Chondrocyte (in vitro differentiated cells): ENCODE measurements around the gene PLEKHN1. TPM values are rescaled to one million over a fixed set of nuclear protein-coding genes. Genes with fewer than 3 reads are reported as not detected.

ENCODE experiments used
- DNase-seq: peaks from one replicate; pipeline ENCODE4 v3.0.0; 2021; ENCODE audit warnings: mixed read lengths, low spot score
- H3K27ac Mint-ChIP-seq: one replicate; pipeline ENCODE4 v1.8.0; 2021; ENCODE audit warnings: mild to moderate bottlenecking, moderate library complexity, mixed read lengths; ENCODE audit not compliant: unreplicated experiment
- H3K27me3 Mint-ChIP-seq: 2 replicates; pipeline ENCODE4 v1.8.0; 2021; ENCODE audit warnings: low read depth, mixed read lengths
- H3K36me3 Mint-ChIP-seq: 2 replicates; pipeline ENCODE4 v1.8.0; 2021; ENCODE audit warnings: low read depth, mixed read lengths
- H3K4me1 Mint-ChIP-seq: 2 replicates; pipeline ENCODE4 v1.8.0; 2021; ENCODE audit warnings: low read depth, mild to moderate bottlenecking, mixed read lengths
- H3K4me3 Mint-ChIP-seq: one replicate; pipeline ENCODE4 v1.8.0; 2021; ENCODE audit warnings: mild to moderate bottlenecking, moderate library complexity, mixed read lengths; ENCODE audit not compliant: unreplicated experiment
- H3K9me3 Mint-ChIP-seq: 2 replicates; pipeline ENCODE4 v1.8.0; 2021; ENCODE audit warnings: low read depth, mixed read lengths
- total RNA-seq: library from RNA; stranded (reverse); gene quantifications from 3 replicates; pipeline ENCODE4 v1.2.1, GENCODE V29; 2021
- TF ChIP-seq, protein P1 (sequence below): fragments of 200-600 bp; sonication (generic); IDR thresholded peaks from 2 replicates; pipeline ENCODE4 v1.5.0; 2021; ENCODE audit warnings: antibody characterized with exemption, mild to moderate bottlenecking, moderate library complexity

Gene PLEKHN1
- total RNA-seq, 1 donor from 2014 or later = 0.17 TPM

DNA sequence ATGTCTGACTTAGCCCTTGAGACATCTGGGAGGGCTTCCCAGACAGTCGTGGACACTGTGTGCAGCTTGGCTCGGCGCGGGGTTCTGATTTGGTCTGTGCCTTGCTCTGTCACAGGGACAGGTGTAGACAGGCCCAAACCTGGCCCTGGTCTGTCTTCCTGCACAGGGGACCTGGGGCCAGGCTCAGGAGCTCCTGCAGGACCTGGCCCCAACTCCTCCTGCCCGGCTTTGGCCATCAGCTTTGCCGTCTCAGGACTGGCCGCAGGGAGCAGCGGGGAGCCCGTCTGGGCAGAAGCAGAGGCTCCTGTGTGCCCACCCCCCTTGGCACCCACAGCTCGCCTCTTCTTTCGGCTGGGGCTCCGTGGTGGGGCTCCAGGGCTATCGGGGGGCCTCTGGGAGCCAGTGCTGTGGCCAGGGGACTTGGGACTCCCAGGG, 13.9 kb downstream of the PLEKHN1 start:
- Mint-ChIP-seq H3K36me3 (no peaks in the 10 kb centered on the region), H3K27ac (no peak overlapping the region), H3K4me1 (peaks cover 3% of the 10 kb centered on the region), H3K4me3 (no peak overlapping the region), H3K27me3 (peaks cover 9% of the 10 kb centered on the region), H3K9me3 (no peaks in the 10 kb centered on the region)
- TF ChIP-seq, protein P1, sequence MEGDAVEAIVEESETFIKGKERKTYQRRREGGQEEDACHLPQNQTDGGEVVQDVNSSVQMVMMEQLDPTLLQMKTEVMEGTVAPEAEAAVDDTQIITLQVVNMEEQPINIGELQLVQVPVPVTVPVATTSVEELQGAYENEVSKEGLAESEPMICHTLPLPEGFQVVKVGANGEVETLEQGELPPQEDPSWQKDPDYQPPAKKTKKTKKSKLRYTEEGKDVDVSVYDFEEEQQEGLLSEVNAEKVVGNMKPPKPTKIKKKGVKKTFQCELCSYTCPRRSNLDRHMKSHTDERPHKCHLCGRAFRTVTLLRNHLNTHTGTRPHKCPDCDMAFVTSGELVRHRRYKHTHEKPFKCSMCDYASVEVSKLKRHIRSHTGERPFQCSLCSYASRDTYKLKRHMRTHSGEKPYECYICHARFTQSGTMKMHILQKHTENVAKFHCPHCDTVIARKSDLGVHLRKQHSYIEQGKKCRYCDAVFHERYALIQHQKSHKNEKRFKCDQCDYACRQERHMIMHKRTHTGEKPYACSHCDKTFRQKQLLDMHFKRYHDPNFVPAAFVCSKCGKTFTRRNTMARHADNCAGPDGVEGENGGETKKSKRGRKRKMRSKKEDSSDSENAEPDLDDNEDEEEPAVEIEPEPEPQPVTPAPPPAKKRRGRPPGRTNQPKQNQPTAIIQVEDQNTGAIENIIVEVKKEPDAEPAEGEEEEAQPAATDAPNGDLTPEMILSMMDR = no peak
- no peak for DNase-seq

DNA sequence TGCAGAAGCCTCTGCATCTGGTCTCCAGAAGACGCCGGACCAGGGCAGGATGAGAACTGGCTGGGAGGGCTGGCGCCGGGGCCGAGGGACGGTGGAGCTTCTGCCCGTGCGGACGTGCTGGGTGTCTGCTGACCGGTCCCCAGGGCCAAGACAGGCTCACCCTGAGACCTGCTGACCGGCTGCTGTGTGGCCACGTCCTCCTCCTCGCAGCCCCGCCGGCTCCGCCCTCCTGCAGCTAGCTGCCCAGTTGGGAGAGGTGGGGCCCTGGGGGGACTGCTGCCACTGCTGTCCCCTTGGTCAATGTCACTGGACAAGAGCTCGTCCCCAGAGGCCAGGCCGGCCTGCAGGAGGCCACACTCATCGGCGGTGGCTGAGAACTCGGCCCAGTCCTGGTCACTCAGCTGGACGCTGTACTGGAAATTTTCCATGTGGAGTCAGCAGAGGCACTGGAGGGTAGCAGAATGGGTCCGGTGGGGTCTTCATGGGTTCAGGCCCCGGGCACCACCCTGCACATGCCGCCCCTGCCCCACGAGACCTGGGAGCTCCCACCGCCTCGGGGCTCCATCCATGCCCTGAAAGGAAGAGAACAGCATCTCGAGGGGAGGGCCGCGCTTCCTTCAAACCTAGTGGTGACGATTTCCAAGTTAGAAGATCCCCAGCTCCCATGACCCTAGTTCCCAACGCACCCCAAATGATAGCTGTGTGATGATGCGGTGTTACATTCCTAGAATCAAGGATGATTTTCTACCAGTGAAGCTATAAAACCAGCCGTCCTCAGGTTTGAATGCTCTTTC, 14.5 kb downstream of the PLEKHN1 start:
- no peak overlapping the region for H3K27ac Mint-ChIP-seq
- peaks cover 3% of the 10 kb centered on the region for H3K4me1 Mint-ChIP-seq
- H3K27me3 Mint-ChIP-seq = peaks cover 7% of the 10 kb centered on the region
- TF ChIP-seq, protein P1 = no peak
- no peaks in the 10 kb centered on the region for H3K9me3 Mint-ChIP-seq
- H3K4me3 Mint-ChIP-seq = no peak overlapping the region
- DNase-seq = no peak
- no peaks in the 10 kb centered on the region for H3K36me3 Mint-ChIP-seq

DNA sequence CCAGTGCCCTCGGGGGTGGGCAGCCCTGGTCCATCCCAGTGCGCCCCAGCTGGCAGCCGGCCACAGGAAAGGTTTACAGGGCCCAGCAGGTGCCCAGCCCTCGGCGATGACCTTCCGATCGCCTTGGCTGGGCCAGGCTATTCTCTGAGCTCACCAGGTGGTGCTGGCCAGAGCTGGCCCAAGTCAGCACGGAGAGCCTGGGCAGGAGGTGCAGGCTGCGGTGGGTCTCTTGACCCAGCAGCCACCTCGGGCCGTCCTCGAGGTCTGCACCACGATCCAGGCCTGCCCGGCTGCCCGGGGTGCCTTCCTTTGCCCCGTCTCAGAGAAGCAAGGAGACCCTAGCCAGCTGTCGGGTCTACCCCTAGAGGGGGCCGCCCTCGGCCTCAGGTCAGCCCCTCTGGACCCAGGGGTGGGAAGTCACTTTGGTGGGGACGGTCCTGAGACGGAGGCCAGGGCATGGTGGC, 15.2 kb downstream of the PLEKHN1 start:
- Mint-ChIP-seq H3K9me3 (no peaks in the 10 kb centered on the region), H3K27ac (no peak overlapping the region), H3K4me3 (no peak overlapping the region), H3K27me3 (peaks cover 5% of the 10 kb centered on the region), H3K36me3 (no peaks in the 10 kb centered on the region), H3K4me1 (peaks cover 3% of the 10 kb centered on the region)
- no peak for DNase-seq
- TF ChIP-seq, protein P1 = no peak

DNA sequence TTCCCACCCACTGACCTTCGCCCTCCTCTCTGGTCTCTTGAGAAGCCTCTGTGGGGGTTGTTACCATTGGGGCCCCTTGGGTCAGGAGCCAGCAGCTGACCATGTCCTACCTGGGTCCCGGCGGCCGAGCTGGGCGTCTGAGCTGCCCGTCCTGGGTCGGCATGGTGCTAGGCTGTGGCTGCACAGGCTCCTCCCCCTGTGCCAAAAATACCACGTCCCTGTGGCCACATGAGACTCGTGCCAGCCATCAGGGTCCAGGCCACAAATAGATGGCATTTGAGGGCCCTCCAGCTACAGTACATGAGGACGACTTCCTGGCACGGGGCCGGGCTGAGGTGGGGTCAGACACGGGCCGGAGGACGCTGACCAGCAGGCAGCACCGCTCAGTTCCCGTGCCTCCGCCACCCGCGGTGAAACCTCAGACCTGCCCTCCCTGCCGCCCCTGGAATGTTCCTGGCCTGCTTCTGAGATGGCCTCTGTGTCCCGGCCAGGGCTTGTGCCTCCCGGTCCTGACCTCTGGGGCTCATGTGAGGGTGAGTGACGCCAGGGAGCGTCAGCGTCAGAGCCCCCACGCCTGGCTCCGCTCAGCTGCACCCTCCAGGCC, 15.8 kb downstream of the PLEKHN1 start, which contains the start of gene PERM1:
PERM1 (minus strand) TSS at position 139 of the 604 bp plus-strand sequence. CDS start 1,064 bp downstream, outside the sequence.
- DNase-seq = no peak
- no peak within 1 kb of the TSS for H3K27ac Mint-ChIP-seq

More for the DNA sequence above, 15.8 kb downstream of the PLEKHN1 start, which contains the start of gene PERM1:
- H3K4me1 Mint-ChIP-seq = peaks cover 3% of the 10 kb centered on the region
- peaks cover 5% of the 10 kb centered on the region for H3K27me3 Mint-ChIP-seq
- TF ChIP-seq, protein P1 = no peak
- H3K4me3 Mint-ChIP-seq = no peak within 1 kb of the TSS
- no peaks in the 10 kb centered on the region for H3K36me3 Mint-ChIP-seq
- H3K9me3 Mint-ChIP-seq = no peaks in the 10 kb centered on the region
